Upper lobe of left lung (tissue), 6 donors: ENCODE results near the gene TMEM63A. TPM values are rescaled to one million over a fixed set of nuclear protein-coding genes. Genes with fewer than 3 reads are reported as not detected.

Experiments
- ATAC-seq, 2 donors: fragments of 200-7000 bp; cut with Tn5 transposase; one replicate each; pipeline ENCODE4 v1.9.1; 2022; ENCODE audit warnings: mild to moderate bottlenecking in 2 of 2, moderate library complexity in 2 of 2; ENCODE audit not compliant: low FRiP score in 2 of 2
- DNase-seq, 2 donors: peaks; one replicate each; pipeline ENCODE4 v3.0.0-alpha.2; 2019 to 2020
- H3K27ac ChIP-seq, 4 donors: fragments of 200-600 bp; sonication (generic); one replicate each; pipeline ENCODE4 v1.5.1; 2016 to 2019
- H3K27me3 ChIP-seq, 4 donors: fragments of 200-600 bp; sonication (generic); one replicate each; pipeline ENCODE4 v1.5.1; 2017 to 2019
- H3K36me3 ChIP-seq, 4 donors: fragments of 200-600 bp; sonication (generic); one replicate each; pipeline ENCODE4 v1.5.1; 2016 to 2019
- H3K4me1 ChIP-seq, 4 donors: fragments of 200-600 bp; sonication (generic); one replicate each; pipeline ENCODE4 v1.5.1; 2018 to 2019
- H3K4me3 ChIP-seq, 4 donors: fragments of 200-600 bp; sonication (generic); one replicate each; pipeline ENCODE4 v1.5.1; 2017 to 2019; ENCODE audit warnings: mild to moderate bottlenecking in 2 of 4, moderate library complexity in 1 of 4
- H3K9me3 ChIP-seq, 4 donors: fragments of 200-600 bp; sonication (generic); one replicate each; pipeline ENCODE4 v1.5.1; 2018 to 2019
- EP300 ChIP-seq, 4 donors: sonication (generic); formaldehyde crosslinking; IDR thresholded peaks; one replicate each; pipeline ENCODE4 v1.5.1; 2017; ENCODE audit warnings: antibody characterized with exemption in 4 of 4, control low read depth in 2 of 4
- POLR2A ChIP-seq, 4 donors: fragments of 450-650 bp; IDR thresholded peaks; one replicate each; pipeline ENCODE4 v1.5.1; 2016 to 2017; ENCODE audit warnings: antibody characterized with exemption in 4 of 4, mild to moderate bottlenecking in 2 of 4
- POLR2AphosphoS5 ChIP-seq, 2 donors: sonication (generic); formaldehyde crosslinking; IDR thresholded peaks; one replicate each; pipeline ENCODE4 v1.5.1; 2017; ENCODE audit warnings: antibody characterized with exemption in 2 of 2
- WGBS, 2 donors: methylation state at CpG; one replicate each; pipeline ENCODE4 v1.1.5; 2017 to 2018; 5-methylcytosine and 5-hydroxymethylcytosine counted together
- total RNA-seq, 6 donors: library from RNA; depleted of rRNA in 4 of 6; stranded (reverse); fragments of >200 nt in 4 of 6; gene quantifications; one replicate each; pipeline versions ENCODE4 v1.1.0 to v1.2.1, GENCODE V29; 2016 to 2021
- TF ChIP-seq, protein P1 (sequence below), 6 experiments: fragments of 450-650 bp in 4 of 6; fragments of 200-600 bp in 2 of 6; sonication (generic) in 2 of 6; IDR thresholded peaks; one replicate each; pipeline ENCODE4 v1.5.1; 2016 to 2019; ENCODE audit warnings: antibody characterized with exemption in 6 of 6
- donor health status: DM: no; HTN: no; CAD: no; lungs with moderate emphysema.
- donor health status: DM: no; HTN: yes; CAD: no; lungs with severe emphysema.

Gene TMEM63A
- total RNA-seq, 6 donors from 2014 or later: 57.9 to 244 (median 105) TPM

DNA sequence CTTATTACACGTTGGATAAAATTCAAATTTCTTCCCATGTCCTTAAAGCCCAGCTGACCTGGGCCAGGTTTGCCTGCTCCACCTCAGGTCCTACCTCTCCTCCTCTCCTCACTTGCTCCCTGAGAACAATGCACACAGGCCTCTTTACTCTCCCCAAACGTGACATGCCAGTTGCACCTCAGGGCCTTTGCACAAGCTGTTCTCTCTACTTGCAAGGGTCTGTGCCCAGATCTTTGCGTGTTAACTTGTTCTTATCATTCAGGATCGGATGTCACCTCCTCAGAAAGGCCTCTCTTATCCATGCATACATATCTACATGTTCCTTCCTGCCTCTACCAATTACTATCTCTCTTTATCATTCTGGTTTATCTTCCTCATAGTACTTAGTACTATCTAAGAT is 21.4 kb upstream of the TMEM63A start:
- Histone ChIP-seq H3K4me3 (no peak overlapping the region), H3K4me1 (peaks cover 0 to 6% (median 0%) of the 10 kb centered on the region in 4 donors), H3K9me3 (no peaks in the 10 kb centered on the region), H3K27me3 (no peaks in the 10 kb centered on the region), H3K36me3 (no peaks in the 10 kb centered on the region), H3K27ac (no peak overlapping the region)
- ATAC-seq (no peak), DNase-seq (no peak)
- TF ChIP-seq POLR2AphosphoS5 (IDR thresholded peaks at IDR 0.05) (no peak), EP300 (IDR thresholded peaks at IDR 0.05) (no peak), POLR2A (IDR thresholded peaks at IDR 0.05) (no peak)
- TF ChIP-seq, protein P1, sequence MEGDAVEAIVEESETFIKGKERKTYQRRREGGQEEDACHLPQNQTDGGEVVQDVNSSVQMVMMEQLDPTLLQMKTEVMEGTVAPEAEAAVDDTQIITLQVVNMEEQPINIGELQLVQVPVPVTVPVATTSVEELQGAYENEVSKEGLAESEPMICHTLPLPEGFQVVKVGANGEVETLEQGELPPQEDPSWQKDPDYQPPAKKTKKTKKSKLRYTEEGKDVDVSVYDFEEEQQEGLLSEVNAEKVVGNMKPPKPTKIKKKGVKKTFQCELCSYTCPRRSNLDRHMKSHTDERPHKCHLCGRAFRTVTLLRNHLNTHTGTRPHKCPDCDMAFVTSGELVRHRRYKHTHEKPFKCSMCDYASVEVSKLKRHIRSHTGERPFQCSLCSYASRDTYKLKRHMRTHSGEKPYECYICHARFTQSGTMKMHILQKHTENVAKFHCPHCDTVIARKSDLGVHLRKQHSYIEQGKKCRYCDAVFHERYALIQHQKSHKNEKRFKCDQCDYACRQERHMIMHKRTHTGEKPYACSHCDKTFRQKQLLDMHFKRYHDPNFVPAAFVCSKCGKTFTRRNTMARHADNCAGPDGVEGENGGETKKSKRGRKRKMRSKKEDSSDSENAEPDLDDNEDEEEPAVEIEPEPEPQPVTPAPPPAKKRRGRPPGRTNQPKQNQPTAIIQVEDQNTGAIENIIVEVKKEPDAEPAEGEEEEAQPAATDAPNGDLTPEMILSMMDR (IDR thresholded peaks at IDR 0.05): no peak
- WGBS, 2 donors: 86 to 90% methylated on average over 4 of the region's 4 CpGs

DNA sequence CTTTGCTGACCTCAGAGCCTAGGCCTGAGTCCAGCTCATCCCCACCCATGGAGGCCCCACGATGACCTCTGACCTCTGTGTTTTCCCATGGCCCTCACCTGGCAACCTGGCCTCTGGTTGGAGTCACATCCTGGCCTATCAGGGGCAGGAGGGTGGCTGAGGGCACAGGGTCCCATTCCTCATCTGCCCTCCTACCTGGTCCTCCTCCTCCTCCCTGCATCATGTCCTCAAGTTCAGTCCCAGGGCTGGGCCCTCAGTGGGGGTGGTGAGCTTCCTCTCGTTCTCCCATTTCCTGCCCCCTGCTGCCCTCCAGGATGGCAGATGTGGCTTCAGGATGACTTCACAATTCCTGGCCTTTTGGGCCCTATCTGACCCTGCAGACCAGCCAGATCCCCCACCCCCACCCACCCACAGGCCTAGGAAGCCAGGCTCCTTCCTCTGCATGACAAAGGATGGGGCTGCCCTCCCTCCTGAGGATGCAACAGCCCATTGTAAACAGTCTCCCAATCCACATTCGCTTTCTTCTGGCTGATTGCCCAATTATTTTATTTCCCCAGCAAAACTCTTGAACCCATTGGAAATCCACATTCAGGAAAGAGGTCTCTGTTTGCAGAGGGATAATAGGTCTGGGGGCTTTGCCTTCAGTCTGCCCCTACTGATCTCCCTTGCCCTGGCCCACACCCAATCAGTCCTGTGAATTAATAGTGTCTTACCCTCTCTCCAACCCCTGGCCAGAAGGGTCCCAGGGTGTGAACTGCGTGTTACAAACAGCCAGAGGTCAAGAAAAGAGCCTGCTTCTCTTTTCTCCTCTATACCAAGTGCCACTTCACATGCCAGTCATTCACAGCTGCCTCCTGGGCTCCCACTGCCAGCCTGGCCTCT is 17.1 kb upstream of the TMEM63A start:
- Histone ChIP-seq H3K4me3 (no peak overlapping the region), H3K9me3 (no peaks in the 10 kb centered on the region), H3K27me3 (no peaks in the 10 kb centered on the region), H3K36me3 (no peaks in the 10 kb centered on the region), H3K4me1 (peaks cover 0 to 17% (median 11%) of the 10 kb centered on the region in 4 donors), H3K27ac (peak overlapping the region in 1 of 4 donors; percentile 21)
- TF ChIP-seq, protein P1 (IDR thresholded peaks at IDR 0.05): no peak
- no peak for TF ChIP-seq POLR2AphosphoS5 (IDR thresholded peaks at IDR 0.05)
- TF ChIP-seq POLR2A (IDR thresholded peaks at IDR 0.05): no peak
- TF ChIP-seq EP300 (IDR thresholded peaks at IDR 0.05): no peak
- no peak for DNase-seq
- WGBS, 2 donors: 47 to 60% methylated on average over 3 to 4 of the region's 4 CpGs
- ATAC-seq: no peak

DNA sequence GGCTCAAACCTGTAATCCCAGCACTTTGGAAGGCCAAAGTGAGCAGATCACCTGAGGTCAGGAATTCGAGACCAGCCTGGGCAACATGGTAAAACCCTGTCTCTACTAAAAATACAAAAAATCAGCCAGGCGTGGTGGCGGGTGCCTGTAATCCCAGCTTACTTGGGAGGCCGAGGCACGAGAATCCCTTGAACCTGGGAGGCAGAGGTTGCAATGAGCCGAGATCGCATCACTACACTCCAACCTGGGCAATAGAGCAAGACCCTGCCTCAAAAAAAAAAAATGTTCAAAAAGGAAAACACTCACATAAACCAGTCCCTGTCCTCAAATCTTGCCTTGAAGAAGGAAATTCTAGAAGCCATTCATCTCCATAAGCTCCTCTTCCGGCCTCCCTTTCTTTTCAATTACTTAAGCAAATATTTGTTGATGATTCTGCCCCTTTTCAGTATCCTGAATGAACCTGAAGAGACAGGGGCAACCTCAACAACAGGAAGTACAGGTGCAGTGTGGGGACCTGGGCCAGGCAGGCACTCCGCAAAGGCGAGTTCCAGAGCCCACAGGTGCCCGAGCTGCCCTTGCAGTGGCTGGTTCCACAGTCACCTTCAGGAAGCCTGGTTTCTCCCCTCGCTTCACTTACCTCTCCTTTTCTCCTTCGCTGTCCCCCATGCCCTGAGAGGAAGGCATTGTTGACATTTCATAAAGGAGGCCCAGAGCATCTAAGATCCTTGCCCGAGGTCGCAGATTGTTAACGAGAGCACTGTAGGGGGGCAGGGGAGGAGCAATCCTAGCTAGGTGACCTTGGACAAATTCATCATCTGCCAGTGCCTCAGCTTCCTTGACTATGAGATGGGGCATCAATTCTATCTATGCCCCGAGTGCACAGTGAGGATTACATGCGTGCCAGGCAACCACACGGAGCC is 15.7 kb upstream of the TMEM63A start:
- TF ChIP-seq EP300 (IDR thresholded peaks at IDR 0.05) (no peak), POLR2A (IDR thresholded peaks at IDR 0.05) (no peak), POLR2AphosphoS5 (IDR thresholded peaks at IDR 0.05) (no peak)
- TF ChIP-seq, protein P1 (IDR thresholded peaks at IDR 0.05): no peak
- Histone ChIP-seq H3K27me3 (no peaks in the 10 kb centered on the region), H3K4me3 (no peak overlapping the region), H3K4me1 (peaks cover 0 to 17% (median 11%) of the 10 kb centered on the region in 4 donors), H3K27ac (peak overlapping the region in 1 of 4 donors; percentile 59), H3K36me3 (no peaks in the 10 kb centered on the region), H3K9me3 (no peaks in the 10 kb centered on the region)
- 87 to 88% methylated on average over 18 to 19 of the region's 19 CpGs for WGBS, 2 donors
- DNase-seq (no peak), ATAC-seq (peak in 1 of 2 donors; percentile 35)

DNA sequence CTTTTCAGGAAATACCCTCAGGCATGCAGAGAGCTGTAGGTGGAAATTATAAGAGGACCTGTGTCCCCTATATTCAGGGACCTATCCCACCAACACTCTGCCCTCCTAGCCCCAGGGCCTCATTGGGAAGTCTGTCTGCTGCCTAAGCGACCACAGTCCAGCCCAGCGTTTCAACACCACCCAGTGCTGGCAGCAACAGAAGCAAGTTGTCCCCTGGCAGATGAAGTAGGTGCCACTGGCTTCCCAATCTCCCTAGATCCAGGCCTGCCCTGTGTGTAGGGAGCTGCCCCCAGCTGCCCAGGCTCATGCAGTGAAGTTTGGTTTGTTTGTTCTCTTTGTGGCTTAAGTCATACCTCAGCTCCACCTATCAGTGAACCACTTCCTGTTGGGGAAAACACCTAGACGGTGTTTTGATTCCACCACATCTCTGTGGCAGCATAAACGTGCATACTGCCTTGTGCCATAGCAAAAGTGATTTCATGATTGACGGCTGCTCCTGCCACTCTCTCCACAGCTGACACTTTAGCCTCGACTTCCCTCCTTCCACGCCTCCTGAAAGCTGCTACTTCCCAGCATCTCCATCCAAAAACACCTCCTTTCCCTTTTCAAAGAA is 14.9 kb upstream of the TMEM63A start:
- ATAC-seq (peak; percentile 59 to 87), DNase-seq (peak in 1 of 2 donors; percentile 63)
- peak in 1 of 4 donors; percentile 28 for TF ChIP-seq POLR2A (IDR thresholded peaks at IDR 0.05)
- peak in 1 of 2 donors; percentile 45 for TF ChIP-seq POLR2AphosphoS5 (IDR thresholded peaks at IDR 0.05)
- TF ChIP-seq, protein P1 (IDR thresholded peaks at IDR 0.05): no peak
- 36 to 45% methylated on average over 7 of the region's 7 CpGs for WGBS, 2 donors
- H3K27ac ChIP-seq: peak overlapping the region in 3 of 4 donors; percentile 11 to 63 (median 59)
- H3K9me3 ChIP-seq: no peaks in the 10 kb centered on the region
- no peak overlapping the region for H3K4me3 ChIP-seq
- no peaks in the 10 kb centered on the region for H3K27me3 ChIP-seq
- H3K4me1 ChIP-seq: peaks cover 0 to 17% (median 11%) of the 10 kb centered on the region in 4 donors
- no peaks in the 10 kb centered on the region for H3K36me3 ChIP-seq
